H9 (cell line): Measurements from ENCODE around the gene TMEM51. TPM values are rescaled to one million over a fixed set of nuclear protein-coding genes. Genes with fewer than 3 reads are reported as not detected.

Experiments used
- DNase-seq: peaks from one replicate; pipeline ENCODE4 v3.0.0-alpha.2; 2017
- H2AFZ ChIP-seq: one replicate; pipeline ENCODE4 v1.6.1; 2013; ENCODE audit warnings: mild to moderate bottlenecking, low read length, control low read depth, moderate library complexity
- H2AK5ac ChIP-seq: 2 replicates; pipeline ENCODE4 v1.6.1; 2013; ENCODE audit warnings: low read length, control low read depth, mixed read lengths; ENCODE audit not compliant: insufficient read length
- H2BK120ac ChIP-seq: one replicate; pipeline ENCODE4 v1.6.1; 2013; ENCODE audit warnings: low read depth, mild to moderate bottlenecking, low read length, control low read depth, inconsistent platforms; ENCODE audit not compliant: poor library complexity, severe bottlenecking
- H2BK12ac ChIP-seq: 2 replicates; pipeline ENCODE4 v1.6.1; 2013; ENCODE audit warnings: low read length, control low read depth, mixed read lengths, low read depth; ENCODE audit not compliant: insufficient read length
- H2BK15ac ChIP-seq: 2 replicates; pipeline ENCODE4 v1.6.1; 2013; ENCODE audit warnings: low read depth, low read length, control low read depth
- H2BK20ac ChIP-seq: one replicate; pipeline ENCODE4 v1.6.1; 2013; ENCODE audit warnings: low read depth, mild to moderate bottlenecking, low read length, control low read depth, inconsistent platforms; ENCODE audit not compliant: poor library complexity, severe bottlenecking
- H2BK5ac ChIP-seq: 2 replicates; pipeline ENCODE4 v1.6.1; 2013; ENCODE audit warnings: low read length, control low read depth, mixed read lengths; ENCODE audit not compliant: insufficient read length
- H3K14ac ChIP-seq: 2 replicates; pipeline ENCODE4 v1.6.1; 2013; ENCODE audit warnings: low read length, control low read depth; ENCODE audit not compliant: insufficient read depth
- H3K18ac ChIP-seq: 2 replicates; pipeline ENCODE4 v1.6.1; 2013; ENCODE audit warnings: low read depth, mild to moderate bottlenecking, mixed read lengths, low read length, control low read depth; ENCODE audit not compliant: insufficient read length
- H3K23ac ChIP-seq: 2 replicates; pipeline ENCODE4 v1.6.1; 2013; ENCODE audit warnings: low read length, control low read depth, mixed read lengths, low read depth; ENCODE audit not compliant: insufficient read length
- H3K23me2 ChIP-seq: 2 replicates; pipeline ENCODE4 v1.6.1; 2013; ENCODE audit warnings: low read depth, mild to moderate bottlenecking, mixed read lengths, low read length, control low read depth; ENCODE audit not compliant: insufficient read length, poor library complexity, severe bottlenecking
- H3K27ac ChIP-seq: 2 replicates; pipeline ENCODE4 v1.5.1; 2013; ENCODE audit warnings: low read length, control low read depth, mixed read lengths, low read depth; ENCODE audit not compliant: insufficient read length
- H3K27me3 ChIP-seq: 2 replicates; pipeline ENCODE4 v1.6.1; 2013; ENCODE audit warnings: low read length, control low read depth, inconsistent platforms; ENCODE audit not compliant: insufficient read depth
- H3K4ac ChIP-seq: 2 replicates; pipeline ENCODE4 v1.6.1; 2013; ENCODE audit warnings: low read depth, mild to moderate bottlenecking, control low read depth, inconsistent platforms, low read length, moderate library complexity
- H3K4me1 ChIP-seq: 2 replicates; pipeline ENCODE4 v1.6.1; 2013; ENCODE audit warnings: low read length, control low read depth, inconsistent platforms; ENCODE audit not compliant: insufficient read depth
- H3K4me2 ChIP-seq: 2 replicates; pipeline ENCODE4 v1.6.1; 2013; ENCODE audit warnings: low read length, control low read depth, mixed read lengths; ENCODE audit not compliant: insufficient read length, insufficient read depth
- H3K56ac ChIP-seq: 2 replicates; pipeline ENCODE4 v1.6.1; 2013; ENCODE audit warnings: low read depth, mild to moderate bottlenecking, mixed read lengths, low read length, control low read depth; ENCODE audit not compliant: insufficient read length
- H3K79me1 ChIP-seq: 2 replicates; pipeline ENCODE4 v1.6.1; 2013; ENCODE audit warnings: low read depth, mild to moderate bottlenecking, moderate library complexity, low read length, control low read depth, inconsistent platforms; ENCODE audit not compliant: insufficient read depth, poor library complexity, severe bottlenecking
- H3K79me2 ChIP-seq: 2 replicates; pipeline ENCODE4 v1.6.1; 2013; ENCODE audit warnings: low read length, control low read depth, inconsistent platforms; ENCODE audit not compliant: insufficient read depth
- H3K9ac ChIP-seq: 2 replicates; pipeline ENCODE4 v1.6.1; 2013; ENCODE audit warnings: low read length, control low read depth, mixed read lengths; ENCODE audit not compliant: insufficient read length; ENCODE audit errors: extremely low read depth
- H3K9me3 ChIP-seq: one replicate; pipeline ENCODE4 v1.6.1; 2013; ENCODE audit warnings: low read depth, low read length, inconsistent platforms; ENCODE audit not compliant: control insufficient read depth
- H3T11ph ChIP-seq: one replicate; pipeline ENCODE4 v1.6.1; 2013; ENCODE audit warnings: mild to moderate bottlenecking, low read length, control low read depth, inconsistent platforms
- H4K20me1 ChIP-seq: one replicate; pipeline ENCODE4 v1.6.1; 2013; ENCODE audit not compliant: control insufficient read depth, insufficient read length, insufficient read depth
- H4K5ac ChIP-seq: 2 replicates; pipeline ENCODE4 v1.6.1; 2013; ENCODE audit warnings: low read depth, mild to moderate bottlenecking, mixed read lengths, low read length, control low read depth; ENCODE audit not compliant: insufficient read length
- H4K8ac ChIP-seq: replicated peaks from 2 replicates; pipeline ENCODE4 v1.6.1; 2013; ENCODE audit warnings: low read length, control low read depth, mixed read lengths, low read depth; ENCODE audit not compliant: insufficient read length
- H4K91ac ChIP-seq: 2 replicates; pipeline ENCODE4 v1.6.1; 2013; ENCODE audit warnings: low read depth, mild to moderate bottlenecking, moderate library complexity, mixed read lengths, low read length, control low read depth; ENCODE audit not compliant: insufficient read length
- H3K27ac Mint-ChIP-seq, 3 experiments: 2 replicates in 2 of 3; 3 replicates in 1 of 3; pipeline ENCODE4 v1.8.0; 2020 to 2021; ENCODE audit warnings: mixed read lengths in 3 of 3, mild to moderate bottlenecking in 1 of 3, moderate library complexity in 1 of 3
- H3K27me3 Mint-ChIP-seq: 2 replicates; pipeline ENCODE4 v1.8.0; 2021; ENCODE audit warnings: low read depth, mild to moderate bottlenecking, moderate library complexity, mixed read lengths
- H3K36me3 Mint-ChIP-seq, 3 experiments: 2 replicates in 2 of 3; 3 replicates in 1 of 3; pipeline ENCODE4 v1.8.0; 2020 to 2021; ENCODE audit warnings: low read depth in 3 of 3, mixed read lengths in 3 of 3; ENCODE audit not compliant: insufficient read depth in 1 of 3
- H3K4me1 Mint-ChIP-seq, 2 experiments: 2 replicates each; pipeline ENCODE4 v1.8.0; 2020; ENCODE audit warnings: mixed read lengths in 2 of 2
- H3K4me3 Mint-ChIP-seq, 2 experiments: 2 replicates in 1 of 2; 3 replicates in 1 of 2; pipeline ENCODE4 v1.8.0; 2020 to 2021; ENCODE audit warnings: mild to moderate bottlenecking in 2 of 2, mixed read lengths in 2 of 2, moderate library complexity in 1 of 2
- H3K9me3 Mint-ChIP-seq, 2 experiments: 2 replicates in 1 of 2; 3 replicates in 1 of 2; pipeline ENCODE4 v1.8.0; 2020; ENCODE audit warnings: mild to moderate bottlenecking in 2 of 2, mixed read lengths in 2 of 2, moderate library complexity in 1 of 2
- CTCF ChIP-seq: fragments of 200-600 bp; sonication (generic); conservative IDR thresholded peaks from 3 replicates; pipeline ENCODE4 v1.8.0; 2021; ENCODE audit warnings: antibody characterized with exemption, mild to moderate bottlenecking
- WGBS: extraction: QIAGEN DNeasy Blood & Tissue Kit; methylation state at CpG from one replicate; pipeline ENCODE4 v1.1.7; 2013; ENCODE audit warnings: missing lambda C conversion rate, low lambda C conversion rate, mixed read lengths; ENCODE audit not compliant: insufficient read length; ENCODE audit errors: extremely low coverage; 5-methylcytosine and 5-hydroxymethylcytosine counted together
- total RNA-seq: library from RNA; stranded (reverse); gene quantifications from 2 replicates; pipeline ENCODE4 v1.2.1, GENCODE V29; 2021

The TMEM51 gene
- total RNA-seq, 1 experiment from 2014 or later, result 4.6 TPM

GRCh38 chr1:15212954-15213291 lies 59.4 kb downstream of the TMEM51 start:
- no peak for TF ChIP-seq CTCF
- no peak overlapping the region for H4K8ac ChIP-seq
- H2AK5ac ChIP-seq, result no peak overlapping the region
- peaks cover 6 to 16% (median 8%) of the 10 kb centered on the region in 3 experiments; a peak in 6 of 7 replicates for H3K36me3 Mint-ChIP-seq
- H3K9ac ChIP-seq, result no peak overlapping the region
- no peak overlapping the region for H3K18ac ChIP-seq
- H3K9me3 ChIP-seq, result no peaks in the 10 kb centered on the region
- H3K27ac Mint-ChIP-seq, result peak overlapping the region in 1 of 3 experiments; percentile 3; a peak in 1 of 7 replicates
- peaks cover 0 to 4% of the 10 kb centered on the region in 2 experiments; a peak in 2 of 5 replicates for H3K9me3 Mint-ChIP-seq
- no peaks in the 10 kb centered on the region for H3K23me2 ChIP-seq
- H3T11ph ChIP-seq, result no peak overlapping the region
- no peak overlapping the region for H2BK120ac ChIP-seq
- no peak overlapping the region for H2BK15ac ChIP-seq
- WGBS, result no CpG with 5 or more reads among the region's 3 CpGs
- H4K91ac ChIP-seq, result no peak overlapping the region
- no peak overlapping the region for H3K27ac ChIP-seq
- H3K4me1 Mint-ChIP-seq, result peaks cover 23 to 32% of the 10 kb centered on the region in 2 experiments
- no peak overlapping the region for H3K23ac ChIP-seq
- no peak overlapping the region for H3K56ac ChIP-seq
- DNase-seq, result no peak
- no peaks in the 10 kb centered on the region for H4K20me1 ChIP-seq
- no peak overlapping the region for H3K4ac ChIP-seq
- H2BK20ac ChIP-seq, result no peak overlapping the region
- H2BK5ac ChIP-seq, result no peak overlapping the region
- H3K79me1 ChIP-seq, result no peaks in the 10 kb centered on the region
- H3K79me2 ChIP-seq, result no peaks in the 10 kb centered on the region
- no peak overlapping the region for H3K4me2 ChIP-seq
- H3K4me1 ChIP-seq, result peaks cover 2% of the 10 kb centered on the region; the same call in 1 of the 2 replicates
- no peaks in the 10 kb centered on the region for H3K27me3 ChIP-seq
- no peak overlapping the region for H2BK12ac ChIP-seq
- H3K4me3 Mint-ChIP-seq, result no peak overlapping the region
- no peak overlapping the region for H3K14ac ChIP-seq
- no peaks in the 10 kb centered on the region for H3K27me3 Mint-ChIP-seq
- H2AFZ ChIP-seq, result no peak overlapping the region
- no peak overlapping the region for H4K5ac ChIP-seq
